ENCODE measurements around the gene MMD2. TPM values are rescaled to one million over a fixed set of nuclear protein-coding genes. Genes with fewer than 3 reads are reported as not detected.

The MMD2 gene
- total RNA-seq, 4 donors from 2014 or later = 0.63 TPM; not detected in 3

DNA sequence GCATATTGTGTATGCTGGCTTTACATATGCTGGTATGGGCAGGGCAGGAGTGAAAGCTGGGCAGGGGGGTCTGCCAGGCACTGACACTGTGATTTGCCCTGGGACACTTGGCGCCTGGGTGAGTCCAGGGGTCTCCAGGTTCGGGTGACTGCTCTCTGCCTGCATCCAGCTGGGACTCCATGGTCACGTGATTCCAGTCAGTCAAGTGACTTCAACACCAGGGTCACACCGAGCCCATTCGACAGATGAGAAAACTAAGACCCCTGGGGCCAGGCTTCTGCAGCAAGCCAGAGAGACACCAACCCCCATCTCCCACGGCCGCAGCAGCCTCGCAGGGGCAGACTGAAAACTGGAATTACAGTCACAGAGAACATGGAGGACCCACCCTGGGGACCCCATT is 30.0 kb downstream of the MMD2 start:
- no peak for DNase-seq (ENCODE audit: low spot score in 2 of 2)
- WGBS, 2 donors = 87% methylated on average over 8 of the region's 8 CpGs
- TF ChIP-seq, protein P1, sequence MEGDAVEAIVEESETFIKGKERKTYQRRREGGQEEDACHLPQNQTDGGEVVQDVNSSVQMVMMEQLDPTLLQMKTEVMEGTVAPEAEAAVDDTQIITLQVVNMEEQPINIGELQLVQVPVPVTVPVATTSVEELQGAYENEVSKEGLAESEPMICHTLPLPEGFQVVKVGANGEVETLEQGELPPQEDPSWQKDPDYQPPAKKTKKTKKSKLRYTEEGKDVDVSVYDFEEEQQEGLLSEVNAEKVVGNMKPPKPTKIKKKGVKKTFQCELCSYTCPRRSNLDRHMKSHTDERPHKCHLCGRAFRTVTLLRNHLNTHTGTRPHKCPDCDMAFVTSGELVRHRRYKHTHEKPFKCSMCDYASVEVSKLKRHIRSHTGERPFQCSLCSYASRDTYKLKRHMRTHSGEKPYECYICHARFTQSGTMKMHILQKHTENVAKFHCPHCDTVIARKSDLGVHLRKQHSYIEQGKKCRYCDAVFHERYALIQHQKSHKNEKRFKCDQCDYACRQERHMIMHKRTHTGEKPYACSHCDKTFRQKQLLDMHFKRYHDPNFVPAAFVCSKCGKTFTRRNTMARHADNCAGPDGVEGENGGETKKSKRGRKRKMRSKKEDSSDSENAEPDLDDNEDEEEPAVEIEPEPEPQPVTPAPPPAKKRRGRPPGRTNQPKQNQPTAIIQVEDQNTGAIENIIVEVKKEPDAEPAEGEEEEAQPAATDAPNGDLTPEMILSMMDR (IDR thresholded peaks at IDR 0.05) = no peak
- no peak for TF ChIP-seq POLR2A (IDR thresholded peaks at IDR 0.05)
- TF ChIP-seq EP300 (IDR thresholded peaks at IDR 0.05) = no peak
- no peaks in the 10 kb centered on the region for H3K9me3 ChIP-seq
- H3K4me3 ChIP-seq = no peak overlapping the region
- peaks cover 0 to 5% (median 0%) of the 10 kb centered on the region in 4 donors for H3K4me1 ChIP-seq
- no peaks in the 10 kb centered on the region for H3K36me3 ChIP-seq
- H3K27ac ChIP-seq = no peak overlapping the region
- peaks cover 0 to 2% of the 10 kb centered on the region in 2 donors for H3K27me3 ChIP-seq

DNA sequence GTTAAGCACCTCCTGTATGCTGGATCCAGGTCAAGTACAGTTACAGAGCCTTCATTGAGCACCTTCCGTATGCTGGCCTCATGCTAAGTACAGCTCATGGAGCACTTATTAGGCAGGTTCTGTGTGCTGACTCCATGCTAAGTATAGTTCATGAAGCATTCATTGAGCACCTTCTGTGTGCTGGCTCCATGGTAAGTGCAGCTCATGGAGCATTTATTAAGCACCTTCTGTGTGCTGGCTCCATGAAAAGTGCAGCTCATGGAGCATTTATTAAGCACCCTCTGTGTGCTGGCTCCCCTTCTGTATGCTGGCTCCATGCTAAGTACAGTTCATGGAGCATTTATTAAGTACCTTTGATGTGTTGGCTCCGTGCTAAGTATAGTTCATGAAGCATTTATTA is 30.5 kb downstream of the MMD2 start:
- TF ChIP-seq EP300 (IDR thresholded peaks at IDR 0.05) = no peak
- DNase-seq (ENCODE audit: low spot score in 2 of 2) = no peak
- Histone ChIP-seq H3K36me3 (no peaks in the 10 kb centered on the region), H3K4me1 (peaks cover 0 to 5% (median 0%) of the 10 kb centered on the region in 4 donors), H3K27ac (no peak overlapping the region), H3K9me3 (no peaks in the 10 kb centered on the region), H3K4me3 (no peak overlapping the region), H3K27me3 (peaks cover 0 to 2% of the 10 kb centered on the region in 2 donors)
- 81 to 93% methylated on average over 1 to 2 of the region's 2 CpGs for WGBS, 2 donors

DNA sequence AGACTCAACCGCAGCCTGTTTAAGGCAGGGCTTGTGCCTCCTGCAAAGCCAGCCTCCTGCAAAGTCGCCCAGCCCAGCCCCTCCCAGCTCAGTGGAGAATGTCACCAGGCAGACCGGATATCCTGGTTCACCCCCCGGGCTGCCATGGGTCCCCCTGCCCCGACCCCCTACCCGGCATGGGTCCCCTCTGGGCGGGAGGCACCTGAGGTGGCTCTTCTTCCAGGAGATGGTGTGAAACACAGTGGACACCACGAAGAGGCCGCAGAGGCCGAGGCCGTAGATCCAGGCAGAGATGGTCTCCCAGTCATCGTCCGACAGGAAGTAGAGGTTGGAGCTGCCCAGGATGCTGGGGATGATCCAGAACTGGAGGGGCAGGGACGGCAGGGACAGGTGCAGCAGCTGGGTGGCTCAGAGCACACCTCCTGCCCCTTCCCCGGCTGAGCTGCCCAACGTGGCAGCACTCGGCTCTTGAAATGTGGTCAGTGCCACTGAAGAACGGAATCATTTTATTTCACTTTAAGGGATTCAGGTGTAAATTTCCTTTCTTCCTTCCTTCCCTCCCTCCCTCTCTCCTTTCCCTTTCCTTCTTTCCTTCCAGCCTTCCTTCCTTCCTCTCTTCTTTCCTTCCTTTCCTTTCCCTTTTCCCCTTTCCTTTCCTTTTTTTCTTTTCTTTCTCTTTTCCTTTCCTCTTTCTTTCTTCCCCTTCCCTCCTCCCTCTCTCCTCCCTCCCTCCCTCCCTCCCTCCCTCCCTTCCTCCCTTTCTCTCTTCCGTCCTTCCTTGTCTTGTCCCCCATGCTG is 38.8 kb downstream of the MMD2 start:
- Histone ChIP-seq H3K36me3 (no peaks in the 10 kb centered on the region), H3K27me3 (no peaks in the 10 kb centered on the region), H3K4me1 (no peaks in the 10 kb centered on the region), H3K27ac (no peak overlapping the region), H3K4me3 (no peak overlapping the region), H3K9me3 (peaks cover 0 to 3% (median 0%) of the 10 kb centered on the region in 4 donors)
- WGBS, 2 donors = 80 to 87% methylated on average over 19 of the region's 19 CpGs
- no peak for DNase-seq (ENCODE audit: low spot score in 2 of 2)
- TF ChIP-seq POLR2A (IDR thresholded peaks at IDR 0.05) (no peak), EP300 (IDR thresholded peaks at IDR 0.05) (no peak)
- TF ChIP-seq, protein P1 (IDR thresholded peaks at IDR 0.05) = no peak

DNA sequence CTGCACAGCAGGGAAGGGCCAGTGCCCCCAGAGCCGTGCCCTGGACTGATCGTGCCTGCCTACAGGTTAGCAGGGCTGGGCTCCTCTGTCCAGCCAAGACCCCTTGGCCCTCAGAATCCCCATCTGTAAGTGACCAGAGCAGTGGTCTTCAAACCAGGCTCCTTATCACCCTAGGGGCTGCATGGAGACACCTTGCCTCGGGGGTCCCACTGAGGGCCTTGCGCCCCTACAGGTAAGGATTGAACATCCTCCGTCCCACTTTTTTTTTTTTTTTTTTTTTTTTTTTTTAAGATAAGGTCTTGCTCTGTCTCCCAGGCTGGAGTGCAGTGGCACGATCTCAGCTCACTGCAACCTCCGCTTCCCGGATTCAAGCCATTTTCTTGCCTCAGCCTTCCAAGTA is 42.9 kb downstream of the MMD2 start:
- Histone ChIP-seq H3K4me3 (no peak overlapping the region), H3K36me3 (no peaks in the 10 kb centered on the region), H3K4me1 (no peaks in the 10 kb centered on the region), H3K9me3 (peaks cover 0 to 3% (median 0%) of the 10 kb centered on the region in 4 donors), H3K27me3 (no peaks in the 10 kb centered on the region), H3K27ac (no peak overlapping the region)
- DNase-seq (ENCODE audit: low spot score in 2 of 2) = no peak
- no peak for TF ChIP-seq EP300 (IDR thresholded peaks at IDR 0.05)
- TF ChIP-seq, protein P1 (IDR thresholded peaks at IDR 0.05) = no peak
- TF ChIP-seq POLR2A (IDR thresholded peaks at IDR 0.05) = no peak
- WGBS, 2 donors = 73 to 74% methylated on average over 8 of the region's 8 CpGs

DNA sequence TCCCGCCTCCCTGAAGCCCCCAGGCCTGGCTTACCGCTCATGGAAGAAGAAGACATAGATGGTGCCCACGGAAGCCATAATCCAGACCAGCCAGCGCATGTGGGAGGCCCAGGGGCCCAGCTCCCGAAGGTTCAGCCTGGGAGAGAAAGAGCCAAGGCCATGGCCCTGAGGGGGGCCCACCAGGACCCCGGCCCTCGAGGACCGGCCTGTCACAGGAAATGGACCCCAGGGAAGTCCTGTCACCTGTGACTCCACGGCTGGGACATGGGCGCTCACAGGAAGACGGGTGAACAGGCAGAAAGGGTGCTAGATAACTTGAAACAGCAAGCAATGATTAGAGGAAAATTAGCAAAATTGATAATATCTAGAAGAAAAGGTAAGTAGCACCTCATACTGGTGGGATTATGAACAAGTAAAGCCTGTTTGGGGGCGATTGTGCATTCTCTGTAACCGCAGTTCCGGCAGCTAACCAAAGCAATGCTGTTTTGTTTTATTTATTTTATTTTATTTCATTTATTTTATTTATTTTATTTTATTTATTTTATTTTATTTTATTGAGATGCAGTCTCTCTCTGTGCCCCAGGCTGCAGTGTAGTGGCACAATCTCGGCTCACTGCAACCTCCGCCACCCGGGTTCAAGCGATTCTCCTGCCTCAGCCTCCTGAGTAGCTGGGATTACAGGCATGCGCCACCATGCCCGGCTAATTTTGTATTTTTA is 47.7 kb downstream of the MMD2 start:
- H3K4me3 ChIP-seq = no peak overlapping the region
- H3K27me3 ChIP-seq = no peaks in the 10 kb centered on the region
- no peaks in the 10 kb centered on the region for H3K4me1 ChIP-seq
- WGBS, 2 donors = 90 to 94% methylated on average over 15 to 18 of the region's 20 CpGs
- H3K9me3 ChIP-seq = no peaks in the 10 kb centered on the region
- H3K27ac ChIP-seq = no peak overlapping the region
- H3K36me3 ChIP-seq = peaks cover 0 to 11% (median 0%) of the 10 kb centered on the region in 3 donors
- DNase-seq (ENCODE audit: low spot score in 2 of 2) = no peak
- TF ChIP-seq, protein P1 (IDR thresholded peaks at IDR 0.05) = no peak
- TF ChIP-seq EP300 (IDR thresholded peaks at IDR 0.05) (no peak), POLR2A (IDR thresholded peaks at IDR 0.05) (no peak)

Measured in tibial nerve (tissue), 4 donors.